Activated CD8-positive, alpha-beta T cell treated with anti-CD3 and anti-CD28 coated beads for 36 hours (primary cell): ENCODE measurements around the gene DPF3. TPM values are rescaled to one million over a fixed set of nuclear protein-coding genes. Genes with fewer than 3 reads are reported as not detected.

ENCODE experiments used
- ATAC-seq: fragments of 200-7000 bp; cut with Tn5 transposase; one replicate; pipeline ENCODE4 v1.10.0; 2021; ENCODE audit warnings: mild to moderate bottlenecking, moderate library complexity
- CTCF ChIA-PET: fragments of 350-600 bp; sonication (Branson Sonifier 250); formaldehyde crosslinking; loops from one replicate; lab custom pipeline; 2021; ENCODE audit warnings: antibody characterized with exemption; lab: Charles Lee
- POLR2A ChIA-PET: fragments of 350-600 bp; sonication (Branson Sonifier 250); formaldehyde crosslinking; loops from one replicate; lab custom pipeline; 2021; ENCODE audit warnings: antibody characterized with exemption; lab: Charles Lee
- DNase-seq: peaks from one replicate; pipeline ENCODE4 v3.0.0-alpha.2; 2020
- H3K27ac Mint-ChIP-seq: one replicate; pipeline ENCODE4 v1.8.0; 2021; ENCODE audit warnings: mild to moderate bottlenecking, mixed read lengths
- H3K27me3 Mint-ChIP-seq: one replicate; pipeline ENCODE4 v1.8.0; 2021; ENCODE audit warnings: mixed read lengths
- H3K36me3 Mint-ChIP-seq: one replicate; pipeline ENCODE4 v1.8.0; 2021; ENCODE audit warnings: low read depth, mixed read lengths
- H3K4me1 Mint-ChIP-seq: one replicate; pipeline ENCODE4 v1.8.0; 2021; ENCODE audit warnings: low read depth, mixed read lengths
- H3K4me3 Mint-ChIP-seq: one replicate; pipeline ENCODE4 v1.8.0; 2021; ENCODE audit warnings: mild to moderate bottlenecking, moderate library complexity, mixed read lengths
- H3K9me3 Mint-ChIP-seq: one replicate; pipeline ENCODE4 v1.8.0; 2021; ENCODE audit warnings: mixed read lengths
- CTCF ChIP-seq: fragments of 200-600 bp; IDR thresholded peaks from one replicate; pipeline ENCODE4 v1.8.0; 2022; ENCODE audit warnings: antibody characterized with exemption, mild to moderate bottlenecking
- intact Hi-C: fragments of 100-400 bp; cut with micrococcal nuclease; formaldehyde crosslinking; loops from one replicate; pipeline ENCODE4 v1.10.0; 2022
- total RNA-seq, 2 experiments: library from RNA; stranded (reverse); gene quantifications; one replicate each; pipeline ENCODE4 v1.2.3, GENCODE V29; 2021

The DPF3 gene
- total RNA-seq, 2 experiments from 2014 or later, result 0.13 to 0.54 TPM

GRCh38 chr14:72611506-72611905 lies 282.4 kb downstream of the DPF3 start:
- Mint-ChIP-seq H3K4me1 (no peaks in the 10 kb centered on the region), H3K36me3 (no peaks in the 10 kb centered on the region), H3K4me3 (no peak overlapping the region), H3K27me3 (peaks cover 5% of the 10 kb centered on the region), H3K27ac (no peak overlapping the region), H3K9me3 (no peaks in the 10 kb centered on the region)
- no peak for TF ChIP-seq CTCF
- ChIA-PET CTCF (no interaction called here), POLR2A (no interaction called here)
- no peak for DNase-seq
- intact Hi-C loops, result no loop called here
- no peak for ATAC-seq

- Mint-ChIP-seq H3K27ac (no peak overlapping the region), H3K36me3 (no peaks in the 10 kb centered on the region), H3K4me3 (no peak overlapping the region), H3K27me3 (peaks cover 5% of the 10 kb centered on the region), H3K9me3 (no peaks in the 10 kb centered on the region), H3K4me1 (no peaks in the 10 kb centered on the region)
- no peak for TF ChIP-seq CTCF
- ATAC-seq (no peak), DNase-seq (no peak)
- POLR2A ChIA-PET, result interaction anchor here (0.6 kb wide), 1 partner anchor 53 kb away, joined by 3 read pairs; no protein-coding TSS in a partner anchor
- intact Hi-C loops, result no loop called here
- CTCF ChIA-PET, result no interaction called here
Observed at GRCh38 chr14:72610831-72611200, 283.1 kb downstream of the DPF3 start.

DNA sequence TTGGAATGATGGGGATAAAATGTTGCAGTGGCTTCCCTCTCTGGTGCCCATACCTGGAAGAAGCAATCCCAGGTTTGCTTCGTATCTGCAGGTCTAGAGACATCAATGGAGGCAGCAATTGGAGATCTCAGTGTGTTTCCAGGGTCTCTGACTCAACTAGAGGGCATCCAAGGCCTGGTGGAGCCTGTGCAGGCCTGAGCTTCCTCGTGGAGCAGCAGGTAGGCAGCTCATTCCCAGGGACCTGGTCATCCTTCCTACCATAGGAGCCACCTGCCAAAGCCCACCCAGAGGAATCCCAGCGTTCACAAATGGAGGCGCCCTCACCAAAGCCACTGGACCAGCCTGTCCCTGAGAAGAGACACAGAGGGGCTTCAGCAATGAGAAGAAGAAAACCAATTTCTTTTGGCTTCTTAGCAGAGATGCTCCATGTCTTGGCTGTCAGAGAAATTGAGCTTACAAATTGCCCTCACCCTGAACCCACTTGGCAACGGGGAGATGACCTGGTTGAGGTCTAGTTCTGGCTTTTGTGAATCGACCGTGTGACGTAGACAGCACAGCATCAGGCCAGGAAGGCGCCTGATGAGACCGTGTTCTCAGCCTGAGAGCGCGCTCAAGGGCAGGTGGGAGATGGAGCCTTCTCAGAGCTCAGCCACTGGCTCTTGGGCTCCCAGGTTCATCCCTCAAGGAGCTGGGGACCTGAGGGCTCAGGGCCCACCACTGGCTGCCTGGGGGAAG lies 283.6 kb downstream of the DPF3 start:
- intact Hi-C loops, result no loop called here
- DNase-seq, result no peak
- no peak overlapping the region for H3K27ac Mint-ChIP-seq
- H3K4me1 Mint-ChIP-seq, result no peaks in the 10 kb centered on the region
- POLR2A ChIA-PET, result interaction anchor here (0.6 kb wide), 1 partner anchor 53 kb away, joined by 3 read pairs; no protein-coding TSS in a partner anchor
- no peak overlapping the region for H3K4me3 Mint-ChIP-seq
- no peak for TF ChIP-seq CTCF
- peaks cover 5% of the 10 kb centered on the region for H3K27me3 Mint-ChIP-seq
- no peaks in the 10 kb centered on the region for H3K9me3 Mint-ChIP-seq
- no peaks in the 10 kb centered on the region for H3K36me3 Mint-ChIP-seq
- CTCF ChIA-PET, result no interaction called here
- no peak for ATAC-seq

DNA sequence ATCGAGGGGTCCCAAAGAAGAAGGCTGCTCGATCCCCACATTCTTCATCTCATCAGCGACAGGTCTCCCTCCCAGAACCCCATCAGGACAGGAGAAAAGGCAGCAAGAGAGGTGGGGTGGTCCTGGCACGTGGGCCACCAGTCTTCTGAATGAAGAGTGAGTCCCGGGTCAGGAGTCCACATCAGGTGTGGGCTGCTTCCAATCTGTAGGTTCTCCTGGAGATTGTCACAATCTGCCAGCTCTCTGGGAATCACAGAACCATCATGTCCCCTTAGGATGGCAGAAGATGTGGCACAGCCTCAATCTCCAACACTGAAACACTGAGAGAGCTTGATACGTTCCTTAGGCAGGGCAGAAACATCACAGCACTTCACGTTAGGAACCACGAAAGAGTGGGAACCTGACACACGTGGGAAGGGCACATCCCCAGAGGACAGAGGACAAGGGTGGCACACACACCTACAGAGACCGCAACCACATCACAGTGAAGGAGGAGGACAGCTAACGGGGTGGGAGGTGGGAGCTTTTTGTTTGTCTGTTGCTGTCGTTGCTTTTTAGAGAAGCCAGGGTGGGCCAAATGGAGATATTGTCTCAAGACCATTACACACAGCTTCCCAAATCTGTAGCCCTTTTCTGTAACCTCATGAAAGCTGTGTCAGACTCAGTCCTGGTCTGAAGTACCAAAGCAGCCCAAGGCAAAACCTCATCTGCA lies 284.5 kb downstream of the DPF3 start:
- ATAC-seq (no peak), DNase-seq (no peak)
- peaks cover 5% of the 10 kb centered on the region for H3K27me3 Mint-ChIP-seq
- ChIA-PET CTCF (no interaction called here), POLR2A (no interaction called here)
- H3K36me3 Mint-ChIP-seq, result no peaks in the 10 kb centered on the region
- H3K9me3 Mint-ChIP-seq, result no peaks in the 10 kb centered on the region
- TF ChIP-seq CTCF, result no peak
- no peaks in the 10 kb centered on the region for H3K4me1 Mint-ChIP-seq
- no peak overlapping the region for H3K27ac Mint-ChIP-seq
- intact Hi-C loops, result no loop called here
- no peak overlapping the region for H3K4me3 Mint-ChIP-seq
